HK-2 (cell line): ENCODE results near the gene EGR4.
"Not testable (repeated sequence)": the region's sequence is repeated elsewhere in the genome, so short reads cannot be mapped to it uniquely, and the experiment has no call there.

Experiments
- DNase-seq: peaks from one replicate; pipeline ENCODE4 v3.0.0-alpha.2; 2018; ENCODE audit not compliant: unreplicated experiment

EGR4 gene

GRCh38 chr2:73263540-73264331 lies 29.6 kb downstream of the EGR4 start:
- no peak for DNase-seq

GRCh38 chr2:73262691-73263429 lies 30.5 kb downstream of the EGR4 start:
- DNase-seq, result not testable (repeated sequence)

- DNase-seq, result no peak
Measured at GRCh38 chr2:73262108-73262651, 31.2 kb downstream of the EGR4 start.

GRCh38 chr2:73260338-73260984 lies 32.9 kb downstream of the EGR4 start:
- DNase-seq, result no peak

- DNase-seq, result no peak
Measured at GRCh38 chr2:73259704-73260337, 33.5 kb downstream of the EGR4 start.

- DNase-seq, result no peak
Measured at GRCh38 chr2:73259276-73259675, 34.1 kb downstream of the EGR4 start.

- no peak for DNase-seq
Measured at GRCh38 chr2:73258913-73259215, 34.5 kb downstream of the EGR4 start.

GRCh38 chr2:73258186-73258912 lies 35.0 kb downstream of the EGR4 start:
- no peak for DNase-seq

GRCh38 chr2:73257425-73258125 lies 35.8 kb downstream of the EGR4 start:
- no peak for DNase-seq

- DNase-seq, result no peak
Measured at GRCh38 chr2:73257021-73257420, 36.3 kb downstream of the EGR4 start.

GRCh38 chr2:73256618-73256922 lies 36.8 kb downstream of the EGR4 start:
- DNase-seq, result no peak

- DNase-seq, result no peak
Measured at GRCh38 chr2:73255907-73256617, 37.3 kb downstream of the EGR4 start.

- no peak for DNase-seq
Measured at GRCh38 chr2:73255007-73255644, 38.2 kb downstream of the EGR4 start.

- no peak for DNase-seq
Measured at GRCh38 chr2:73254343-73255006, 38.9 kb downstream of the EGR4 start.

GRCh38 chr2:73253901-73254300 lies 39.4 kb downstream of the EGR4 start:
- no peak for DNase-seq

- DNase-seq, result no peak
Measured at GRCh38 chr2:73253400-73253799, 39.9 kb downstream of the EGR4 start.

GRCh38 chr2:73252238-73253027 lies 40.9 kb downstream of the EGR4 start:
- DNase-seq, result no peak
